Adipocyte (in vitro differentiated cells): Measurements from ENCODE around the gene TCP11.

Experiments used
- DNase-seq: peaks from one replicate; pipeline ENCODE4 v3.0.0-alpha.2; 2015; ENCODE audit warnings: low read depth
- H3K27me3 ChIP-seq: replicated peaks from 2 replicates; pipeline ENCODE4 v1.7.0; 2013; ENCODE audit warnings: mild to moderate bottlenecking, low read length, moderate library complexity; ENCODE audit not compliant: control insufficient read depth, insufficient read depth
- H3K36me3 ChIP-seq: 2 replicates; pipeline ENCODE4 v1.7.0; 2013; ENCODE audit warnings: low read length, mild to moderate bottlenecking, moderate library complexity; ENCODE audit not compliant: control insufficient read depth, insufficient read depth, severe bottlenecking
- H3K4me1 ChIP-seq: 2 replicates; pipeline ENCODE4 v1.7.0; 2013; ENCODE audit warnings: mild to moderate bottlenecking, low read length, moderate library complexity; ENCODE audit not compliant: control insufficient read depth, insufficient read depth
- H3K4me3 ChIP-seq: 2 replicates; pipeline ENCODE4 v1.7.0; 2013; ENCODE audit warnings: mild to moderate bottlenecking, low read length, moderate library complexity
- H3K9ac ChIP-seq: 2 replicates; pipeline ENCODE4 v1.7.0; 2013; ENCODE audit warnings: mild to moderate bottlenecking, low read length, moderate library complexity
- H3K9me3 ChIP-seq: 2 replicates; pipeline ENCODE4 v1.7.0; 2013; ENCODE audit warnings: mild to moderate bottlenecking, low read length, moderate library complexity; ENCODE audit not compliant: control insufficient read depth

Gene TCP11

GRCh38 chr6:35179901-35180535, 38.9 kb upstream of the TCP11 start:
- Histone ChIP-seq H3K4me3 (no peak overlapping the region), H3K4me1 (peaks cover 70% of the 10 kb centered on the region), H3K9me3 (no peaks in the 10 kb centered on the region), H3K27me3 (no peaks in the 10 kb centered on the region), H3K36me3 (no peaks in the 10 kb centered on the region), H3K9ac (peak overlapping the region; percentile 61)
- no peak for DNase-seq

- DNase-seq, result no peak
- Histone ChIP-seq H3K9ac (peak overlapping the region; percentile 61), H3K4me1 (peaks cover 61% of the 10 kb centered on the region), H3K27me3 (no peaks in the 10 kb centered on the region), H3K9me3 (no peaks in the 10 kb centered on the region), H3K36me3 (no peaks in the 10 kb centered on the region), H3K4me3 (no peak overlapping the region)
Observed at GRCh38 chr6:35178932-35179832, 38.0 kb upstream of the TCP11 start.

- Histone ChIP-seq H3K36me3 (no peaks in the 10 kb centered on the region), H3K9ac (no peak overlapping the region)
- no peak for DNase-seq
Observed at GRCh38 chr6:35178012-35178411, 36.9 kb upstream of the TCP11 start.

GRCh38 chr6:35177596-35177995, 36.5 kb upstream of the TCP11 start:
- Histone ChIP-seq H3K4me3 (no peak overlapping the region), H3K9me3 (no peaks in the 10 kb centered on the region), H3K9ac (no peak overlapping the region), H3K36me3 (no peaks in the 10 kb centered on the region), H3K4me1 (peaks cover 60% of the 10 kb centered on the region), H3K27me3 (no peaks in the 10 kb centered on the region)
- no peak for DNase-seq

More at GRCh38 chr6:35178012-35178411, 36.9 kb upstream of the TCP11 start:
- Histone ChIP-seq H3K27me3 (no peaks in the 10 kb centered on the region), H3K4me1 (peaks cover 58% of the 10 kb centered on the region), H3K4me3 (no peak overlapping the region), H3K9me3 (no peaks in the 10 kb centered on the region)

GRCh38 chr6:35177157-35177556, 36.0 kb upstream of the TCP11 start:
- Histone ChIP-seq H3K9ac (no peak overlapping the region), H3K9me3 (no peaks in the 10 kb centered on the region), H3K4me1 (peaks cover 64% of the 10 kb centered on the region), H3K36me3 (no peaks in the 10 kb centered on the region), H3K27me3 (no peaks in the 10 kb centered on the region), H3K4me3 (no peak overlapping the region)
- DNase-seq, result no peak

- Histone ChIP-seq H3K36me3 (no peaks in the 10 kb centered on the region), H3K4me3 (no peak overlapping the region)
Observed at GRCh38 chr6:35176301-35177024, 35.3 kb upstream of the TCP11 start.

GRCh38 chr6:35174501-35174900, 33.4 kb upstream of the TCP11 start:
- Histone ChIP-seq H3K4me1 (peaks cover 58% of the 10 kb centered on the region), H3K9ac (no peak overlapping the region), H3K9me3 (no peaks in the 10 kb centered on the region), H3K27me3 (no peaks in the 10 kb centered on the region), H3K4me3 (no peak overlapping the region), H3K36me3 (no peaks in the 10 kb centered on the region)
- DNase-seq, result no peak

More at GRCh38 chr6:35176301-35177024, 35.3 kb upstream of the TCP11 start:
- Histone ChIP-seq H3K9me3 (no peaks in the 10 kb centered on the region), H3K4me1 (peaks cover 59% of the 10 kb centered on the region), H3K27me3 (no peaks in the 10 kb centered on the region), H3K9ac (no peak overlapping the region)
- DNase-seq, result no peak

GRCh38 chr6:35174088-35174434, 32.9 kb upstream of the TCP11 start:
- DNase-seq, result no peak

GRCh38 chr6:35173427-35174087, 32.4 kb upstream of the TCP11 start:
- Histone ChIP-seq H3K36me3 (no peaks in the 10 kb centered on the region), H3K27me3 (no peaks in the 10 kb centered on the region), H3K4me1 (peaks cover 49% of the 10 kb centered on the region), H3K9me3 (no peaks in the 10 kb centered on the region), H3K4me3 (no peak overlapping the region), H3K9ac (no peak overlapping the region)
- DNase-seq, result no peak

More at GRCh38 chr6:35174088-35174434, 32.9 kb upstream of the TCP11 start:
- H3K4me3 ChIP-seq, result no peak overlapping the region
- no peak overlapping the region for H3K9ac ChIP-seq
- H3K9me3 ChIP-seq, result no peaks in the 10 kb centered on the region
- H3K36me3 ChIP-seq, result no peaks in the 10 kb centered on the region
- H3K4me1 ChIP-seq, result peaks cover 54% of the 10 kb centered on the region
- no peaks in the 10 kb centered on the region for H3K27me3 ChIP-seq

- Histone ChIP-seq H3K4me3 (no peak overlapping the region), H3K4me1 (peaks cover 45% of the 10 kb centered on the region), H3K36me3 (no peaks in the 10 kb centered on the region), H3K9ac (peak overlapping the region; percentile 54), H3K9me3 (no peaks in the 10 kb centered on the region), H3K27me3 (no peaks in the 10 kb centered on the region)
- DNase-seq, result no peak
Observed at GRCh38 chr6:35173044-35173426, 31.9 kb upstream of the TCP11 start.

GRCh38 chr6:35170891-35171290, 29.8 kb upstream of the TCP11 start:
- H3K27me3 ChIP-seq, result no peaks in the 10 kb centered on the region
- no peak overlapping the region for H3K9ac ChIP-seq
- DNase-seq, result no peak
- H3K4me3 ChIP-seq, result no peak overlapping the region
- no peaks in the 10 kb centered on the region for H3K9me3 ChIP-seq
- peaks cover 51% of the 10 kb centered on the region for H3K4me1 ChIP-seq
- no peaks in the 10 kb centered on the region for H3K36me3 ChIP-seq
